K562 (cell line): Measurements from ENCODE around the gene RPTOR.

ENCODE experiments used
- ESRRA ChIP-seq: fragments of 450-650 bp; IDR thresholded peaks from 2 replicates; pipeline ENCODE4 v1.6.1; 2014; ENCODE audit warnings: low read depth, mild to moderate bottlenecking, moderate library complexity, borderline replicate concordance
- NR3C1 ChIP-seq: sonication (generic); formaldehyde crosslinking; IDR thresholded peaks from 2 replicates; pipeline ENCODE4 v1.8.1; 2022; ENCODE audit warnings: missing genetic modification reagents
- TCF7L2 ChIP-seq: fragments of 150-350 bp; IDR thresholded peaks from 2 replicates; pipeline ENCODE4 v1.6.1; 2016; ENCODE audit warnings: low read depth, mild to moderate bottlenecking, low read length, moderate library complexity
- ZNF184 ChIP-seq: sonication (generic); formaldehyde crosslinking; IDR thresholded peaks from 2 replicates; pipeline ENCODE4 v1.5.0; 2020; ENCODE audit warnings: missing genetic modification reagents

DNA sequence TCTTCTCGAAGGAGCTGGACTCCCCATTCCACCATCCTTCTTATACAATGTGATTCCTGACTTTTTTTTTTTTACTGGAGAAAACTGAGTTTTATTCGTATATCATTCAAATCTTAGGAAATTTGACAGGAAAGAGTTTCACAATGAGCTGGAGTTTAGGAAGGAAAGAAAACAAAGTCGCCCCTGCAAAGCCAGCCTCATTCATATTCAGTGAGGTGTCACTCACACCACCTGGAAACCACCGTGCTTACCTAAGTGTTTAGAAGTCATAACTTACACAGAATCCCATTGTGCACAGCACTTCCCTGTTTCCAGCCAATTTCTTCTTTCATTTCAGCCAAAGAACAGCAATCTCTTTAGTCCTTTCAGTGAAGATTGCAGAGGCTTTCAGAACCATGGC, 356.7 kb downstream of the RPTOR start:
- TF ChIP-seq ESRRA (no peak), NR3C1 (CRISPR knock-in tag) (no peak), TCF7L2 (no peak), ZNF184 (no peak)
